Fibroblast of peridontal ligament (primary cell): Measurements from ENCODE around the gene ANKRD13A.
"Not testable (repeated sequence)": the region's sequence is repeated elsewhere in the genome, so short reads cannot be mapped to it uniquely, and the experiment has no call there.

ENCODE experiments used
- DNase-seq: peaks from one replicate; pipeline ENCODE4 v3.0.0-alpha.2; 2010; ENCODE audit errors: extremely low read depth

ANKRD13A gene

GRCh38 chr12:109983432-109984142, 15.6 kb upstream of the ANKRD13A start:
- DNase-seq: no peak

- DNase-seq: not testable (repeated sequence)
Measured at GRCh38 chr12:109986236-109986635, 13.0 kb upstream of the ANKRD13A start.

- DNase-seq: no peak
Measured at GRCh38 chr12:109987615-109988014, 11.6 kb upstream of the ANKRD13A start.

- DNase-seq: no peak
Measured at GRCh38 chr12:109988274-109988673, 11.0 kb upstream of the ANKRD13A start.

GRCh38 chr12:109988903-109989302, 10.3 kb upstream of the ANKRD13A start:
- DNase-seq: no peak

GRCh38 chr12:109989380-109989779, 9.8 kb upstream of the ANKRD13A start:
- no peak for DNase-seq

- no peak for DNase-seq
Measured at GRCh38 chr12:109991586-109991985, 7.6 kb upstream of the ANKRD13A start.

GRCh38 chr12:109993091-109993490, 6.1 kb upstream of the ANKRD13A start:
- DNase-seq: no peak

- DNase-seq: no peak
Measured at GRCh38 chr12:109994401-109995175, 4.6 kb upstream of the ANKRD13A start.

- no peak for DNase-seq
Measured at GRCh38 chr12:109995361-109995685, 3.9 kb upstream of the ANKRD13A start.

GRCh38 chr12:109995686-109996482, 3.3 kb upstream of the ANKRD13A start, which contains the start of gene GIT2:
TSS of gene GIT2 (minus strand) at chr12:109996368. CDS start at chr12:109996224, 144 bp downstream.
- peak; percentile 87 for DNase-seq

GRCh38 chr12:109996483-109996853, 2.8 kb upstream of the ANKRD13A start:
- DNase-seq: no peak

- no peak for DNase-seq
Measured at GRCh38 chr12:109997393-109997792, 1.8 kb upstream of the ANKRD13A start.

GRCh38 chr12:109998241-109998903, 858 bp upstream of the ANKRD13A start:
- DNase-seq: no peak

- no peak for DNase-seq
Measured at GRCh38 chr12:109999649-109999971, 380 bp downstream of the ANKRD13A start.

- peak; percentile 75 for DNase-seq
Measured at GRCh38 chr12:109999983-110000505, 814 bp downstream of the ANKRD13A start.

- DNase-seq: peak; percentile 67
Measured at GRCh38 chr12:110001596-110001995, 2.4 kb downstream of the ANKRD13A start.

GRCh38 chr12:110002676-110003515, 3.7 kb downstream of the ANKRD13A start:
- no peak for DNase-seq

- DNase-seq: no peak
Measured at GRCh38 chr12:110004598-110004997, 5.4 kb downstream of the ANKRD13A start.

GRCh38 chr12:110005319-110005973, 6.2 kb downstream of the ANKRD13A start:
- no peak for DNase-seq
